ENCODE data around the gene SKAP2.
"Not testable (repeated sequence)": the region's sequence is repeated elsewhere in the genome, so short reads cannot be mapped to it uniquely, and the experiment has no call there.

The SKAP2 gene

GRCh38 chr7:26857170-26857505 is 7.3 kb downstream of the SKAP2 start:
- DNase-seq, result no peak

- no peak for DNase-seq
These were observed 8.0 kb downstream of the SKAP2 start for GRCh38 chr7:26856176-26856985.

- no peak for DNase-seq
These were observed 9.2 kb downstream of the SKAP2 start for GRCh38 chr7:26854876-26855855.

- DNase-seq, result no peak
These were observed 10.5 kb downstream of the SKAP2 start for GRCh38 chr7:26853788-26854393.

- no peak for DNase-seq
These were observed 14.2 kb downstream of the SKAP2 start for GRCh38 chr7:26850193-26850651.

GRCh38 chr7:26843705-26844104 is 20.7 kb downstream of the SKAP2 start:
- DNase-seq, result no peak

GRCh38 chr7:26842897-26843296 is 21.5 kb downstream of the SKAP2 start:
- DNase-seq, result no peak

GRCh38 chr7:26841003-26841739 is 23.2 kb downstream of the SKAP2 start:
- DNase-seq, result no peak

GRCh38 chr7:26836793-26837192 is 27.6 kb downstream of the SKAP2 start:
- DNase-seq, result not testable (repeated sequence)

GRCh38 chr7:26815426-26815825 is 49.0 kb downstream of the SKAP2 start:
- no peak for DNase-seq

GRCh38 chr7:26813432-26813831 is 51.0 kb downstream of the SKAP2 start:
- no peak for DNase-seq

GRCh38 chr7:26794541-26794940 is 69.8 kb downstream of the SKAP2 start:
- DNase-seq, result no peak

- DNase-seq, result no peak
These were observed 71.8 kb downstream of the SKAP2 start for GRCh38 chr7:26792576-26792975.

GRCh38 chr7:26792006-26792405 is 72.4 kb downstream of the SKAP2 start:
- no peak for DNase-seq

- DNase-seq, result no peak
These were observed 74.8 kb downstream of the SKAP2 start for GRCh38 chr7:26789481-26790184.

- DNase-seq, result no peak
These were observed 76.7 kb downstream of the SKAP2 start for GRCh38 chr7:26787701-26788100.

GRCh38 chr7:26784118-26784517 is 80.3 kb downstream of the SKAP2 start:
- DNase-seq, result no peak

GRCh38 chr7:26782501-26782900 is 81.9 kb downstream of the SKAP2 start:
- no peak for DNase-seq

GRCh38 chr7:26779978-26780595 is 84.3 kb downstream of the SKAP2 start:
- no peak for DNase-seq

- no peak for DNase-seq
These were observed 87.0 kb downstream of the SKAP2 start for GRCh38 chr7:26777385-26777784.

- DNase-seq, result no peak
These were observed 103.9 kb downstream of the SKAP2 start for GRCh38 chr7:26760501-26760900.
